SU-DHL-6 (cell line): ENCODE measurements around the gene ATF6.

Experiments
- H2AFZ ChIP-seq: fragments of 200-600 bp; sonication (generic); 2 replicates; pipeline ENCODE4 v1.6.1; 2014; ENCODE audit warnings: low read depth, mild to moderate bottlenecking, moderate library complexity, mixed read lengths, antibody characterized with exemption, low read length; ENCODE audit not compliant: severe bottlenecking
- H3F3A ChIP-seq: fragments of 200-600 bp; shearing (Covaris generic); 2 replicates; pipeline ENCODE4 v1.6.0; 2016; ENCODE audit warnings: antibody characterized with exemption, mild to moderate bottlenecking; ENCODE audit not compliant: insufficient read depth
- H3K27ac ChIP-seq: fragments of 200-600 bp; sonication (generic); 2 replicates; pipeline ENCODE4 v1.5.1; 2016; ENCODE audit warnings: low read depth, mild to moderate bottlenecking, low read length, moderate library complexity, mixed read lengths
- H3K27me3 ChIP-seq: fragments of 200-600 bp; sonication (generic), shearing (Covaris generic); 2 replicates; pipeline ENCODE4 v1.6.0; 2014; ENCODE audit warnings: mild to moderate bottlenecking, low read length
- H3K36me3 ChIP-seq: fragments of 200-600 bp; sonication (generic); 2 replicates; pipeline ENCODE4 v1.6.1; 2014; ENCODE audit warnings: mild to moderate bottlenecking, low read length, mixed read lengths
- H3K4me2 ChIP-seq: fragments of 300-600, 200-600 bp; shearing (Covaris generic), sonication (generic); 2 replicates; pipeline ENCODE4 v1.6.0; 2014; ENCODE audit warnings: low read length, low read depth, mild to moderate bottlenecking; ENCODE audit not compliant: poor library complexity, severe bottlenecking
- H3K4me3 ChIP-seq: fragments of 200-600 bp; sonication (generic); 2 replicates; pipeline ENCODE4 v1.5.1; 2014; ENCODE audit warnings: antibody characterized with exemption, low read length, mild to moderate bottlenecking, mixed read lengths; ENCODE audit not compliant: insufficient read depth, poor library complexity, severe bottlenecking
- H3K79me2 ChIP-seq: fragments of 200-600 bp; sonication (generic); 2 replicates; pipeline ENCODE4 v1.6.1; 2014; ENCODE audit warnings: mild to moderate bottlenecking, low read length, moderate library complexity; ENCODE audit not compliant: insufficient read depth
- H3K9ac ChIP-seq: fragments of 200-600 bp; sonication (generic); 2 replicates; pipeline ENCODE4 v1.7.0; 2014; ENCODE audit warnings: mild to moderate bottlenecking, low read length
- H3K9me2 ChIP-seq: fragments of 200-600 bp; sonication (generic); replicated peaks from 2 replicates; pipeline ENCODE4 v1.6.1; 2014; ENCODE audit warnings: low read length; ENCODE audit not compliant: insufficient read depth
- H3K9me3 ChIP-seq: fragments of 200-600 bp; sonication (generic); 2 replicates; pipeline ENCODE4 v1.6.1; 2014; ENCODE audit warnings: low read length, mixed read lengths; ENCODE audit not compliant: insufficient read depth
- H4K20me1 ChIP-seq: fragments of 200-600 bp; sonication (generic); 2 replicates; pipeline ENCODE4 v1.6.1; 2014; ENCODE audit warnings: low read depth, mild to moderate bottlenecking, antibody characterized with exemption, low read length, moderate library complexity, mixed read lengths
- CTCF ChIP-seq: fragments of 200-600 bp; sonication (generic); IDR thresholded peaks from one replicate; pipeline ENCODE4 v1.5.1; 2017; ENCODE audit warnings: antibody characterized with exemption, mild to moderate bottlenecking, low read length, moderate library complexity; ENCODE audit not compliant: insufficient read depth, poor library complexity, severe bottlenecking
- EZH2phosphoT487 ChIP-seq: fragments of 200-600 bp; sonication (generic), shearing (Covaris generic); conservative IDR thresholded peaks from 2 replicates; pipeline ENCODE4 v1.6.1; 2018; ENCODE audit warnings: mild to moderate bottlenecking, antibody characterized with exemption, low read length, moderate library complexity, mixed read lengths

Gene ATF6

GRCh38 chr1:161949548-161949947, 183.4 kb downstream of the ATF6 start:
- TF ChIP-seq EZH2phosphoT487 (no peak), CTCF (no peak)
- H3K4me2 ChIP-seq = no peak overlapping the region

GRCh38 chr1:161950377-161950776, 184.3 kb downstream of the ATF6 start:
- H3K27ac ChIP-seq = no peak overlapping the region
- TF ChIP-seq EZH2phosphoT487 (no peak), CTCF (no peak)
- H3K9ac ChIP-seq = no peak overlapping the region
- no peaks in the 10 kb centered on the region for H3F3A ChIP-seq
- no peak overlapping the region for H3K4me2 ChIP-seq
- H3K36me3 ChIP-seq = no peaks in the 10 kb centered on the region
- H3K9me3 ChIP-seq = no peaks in the 10 kb centered on the region
- no peaks in the 10 kb centered on the region for H3K9me2 ChIP-seq
- H4K20me1 ChIP-seq = no peaks in the 10 kb centered on the region
- no peak overlapping the region for H2AFZ ChIP-seq
- no peaks in the 10 kb centered on the region for H3K79me2 ChIP-seq
- H3K4me3 ChIP-seq = no peak overlapping the region
- H3K27me3 ChIP-seq = no peaks in the 10 kb centered on the region

More at GRCh38 chr1:161949548-161949947, 183.4 kb downstream of the ATF6 start:
- no peaks in the 10 kb centered on the region for H3K27me3 ChIP-seq
- no peaks in the 10 kb centered on the region for H3K79me2 ChIP-seq
- no peak overlapping the region for H3K27ac ChIP-seq
- no peak overlapping the region for H3K9ac ChIP-seq
- no peaks in the 10 kb centered on the region for H3K9me3 ChIP-seq
- H3F3A ChIP-seq = no peaks in the 10 kb centered on the region
- H2AFZ ChIP-seq = no peak overlapping the region
- no peaks in the 10 kb centered on the region for H3K36me3 ChIP-seq
- H3K9me2 ChIP-seq = no peaks in the 10 kb centered on the region
- H3K4me3 ChIP-seq = no peak overlapping the region
- no peaks in the 10 kb centered on the region for H4K20me1 ChIP-seq

GRCh38 chr1:161951646-161952045, 185.5 kb downstream of the ATF6 start:
- Histone ChIP-seq H3K4me2 (no peak overlapping the region), H4K20me1 (no peaks in the 10 kb centered on the region), H3K36me3 (no peaks in the 10 kb centered on the region), H3K27ac (no peak overlapping the region), H3K9me2 (no peaks in the 10 kb centered on the region), H2AFZ (no peak overlapping the region), H3K27me3 (no peaks in the 10 kb centered on the region), H3K4me3 (no peak overlapping the region), H3F3A (no peaks in the 10 kb centered on the region), H3K9ac (no peak overlapping the region), H3K79me2 (no peaks in the 10 kb centered on the region), H3K9me3 (no peaks in the 10 kb centered on the region)
- TF ChIP-seq EZH2phosphoT487 (no peak), CTCF (no peak)
